IMR-90 (cell line): ENCODE results near the gene KDM4E.

Source experiments
- POLR2A ChIP-seq: IDR thresholded peaks from 2 replicates; pipeline ENCODE4 v1.6.1; 2012; ENCODE audit warnings: mild to moderate bottlenecking, low read depth, low read length
- RCOR1 ChIP-seq: IDR thresholded peaks from 2 replicates; pipeline ENCODE4 v1.6.1; 2012; ENCODE audit warnings: mild to moderate bottlenecking, low read length, improper control_type of control experiment; ENCODE audit not compliant: insufficient replicate concordance
- TF ChIP-seq, protein P1 (sequence below): conservative IDR thresholded peaks from 2 replicates; pipeline ENCODE4 v1.5.1; 2012; ENCODE audit warnings: mild to moderate bottlenecking, low read depth, low read length, improper control_type of control experiment

DNA sequence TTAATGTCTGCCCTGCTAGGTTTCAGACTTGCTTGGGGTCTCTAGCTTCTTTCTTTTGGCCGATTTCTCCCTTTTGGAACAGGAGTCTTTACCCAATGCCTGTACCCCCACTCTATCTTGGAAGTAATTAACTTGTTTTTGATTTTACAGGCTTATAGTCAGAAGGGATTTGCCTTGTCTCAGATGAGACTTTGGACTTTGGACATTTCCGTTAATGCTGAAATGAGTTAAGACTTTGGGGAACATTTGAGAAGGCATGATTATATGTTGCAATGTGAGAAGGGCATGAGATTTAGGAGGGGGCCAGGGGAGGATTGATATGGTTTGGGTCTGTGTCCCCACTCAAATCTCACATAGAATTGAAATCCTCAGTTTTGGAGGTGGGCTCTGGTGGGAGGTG is 29.3 kb downstream of the KDM4E start:
- TF ChIP-seq POLR2A, result no peak
- TF ChIP-seq, protein P1, sequence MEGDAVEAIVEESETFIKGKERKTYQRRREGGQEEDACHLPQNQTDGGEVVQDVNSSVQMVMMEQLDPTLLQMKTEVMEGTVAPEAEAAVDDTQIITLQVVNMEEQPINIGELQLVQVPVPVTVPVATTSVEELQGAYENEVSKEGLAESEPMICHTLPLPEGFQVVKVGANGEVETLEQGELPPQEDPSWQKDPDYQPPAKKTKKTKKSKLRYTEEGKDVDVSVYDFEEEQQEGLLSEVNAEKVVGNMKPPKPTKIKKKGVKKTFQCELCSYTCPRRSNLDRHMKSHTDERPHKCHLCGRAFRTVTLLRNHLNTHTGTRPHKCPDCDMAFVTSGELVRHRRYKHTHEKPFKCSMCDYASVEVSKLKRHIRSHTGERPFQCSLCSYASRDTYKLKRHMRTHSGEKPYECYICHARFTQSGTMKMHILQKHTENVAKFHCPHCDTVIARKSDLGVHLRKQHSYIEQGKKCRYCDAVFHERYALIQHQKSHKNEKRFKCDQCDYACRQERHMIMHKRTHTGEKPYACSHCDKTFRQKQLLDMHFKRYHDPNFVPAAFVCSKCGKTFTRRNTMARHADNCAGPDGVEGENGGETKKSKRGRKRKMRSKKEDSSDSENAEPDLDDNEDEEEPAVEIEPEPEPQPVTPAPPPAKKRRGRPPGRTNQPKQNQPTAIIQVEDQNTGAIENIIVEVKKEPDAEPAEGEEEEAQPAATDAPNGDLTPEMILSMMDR, result no peak
- TF ChIP-seq RCOR1, result no peak
